ENCODE results near the gene ZNF774. TPM values are rescaled to one million over a fixed set of nuclear protein-coding genes. Genes with fewer than 3 reads are reported as not detected.

Gene ZNF774
- total and polyA plus RNA-seq, 2 of the 8 experiments (the other 6 are each of a cell fraction or from before 2014, with no cell fraction given): 0.82 to 2.6 TPM

DNA sequence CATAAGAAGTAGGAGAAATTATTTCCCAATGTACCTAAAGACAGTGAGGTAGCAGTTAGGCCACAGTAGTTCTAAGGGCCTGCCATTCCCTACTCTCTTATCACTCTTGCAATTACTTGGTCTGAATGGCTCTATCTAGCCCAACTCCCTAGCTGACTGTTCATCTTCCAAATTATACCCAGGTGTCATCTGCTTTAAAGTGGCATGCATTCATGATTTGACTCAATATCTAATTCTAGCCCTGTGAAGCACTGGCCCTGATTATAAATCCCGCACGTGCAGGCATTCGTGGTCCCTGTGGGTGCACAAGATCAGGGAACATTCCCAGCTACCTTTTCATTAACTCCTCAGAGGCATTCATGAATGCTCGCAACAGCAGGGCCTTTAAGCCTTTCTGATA lies 43.1 kb upstream of the ZNF774 start:
- H4K91ac ChIP-seq (replicated peaks; ENCODE audit: insufficient read length, low read length): no peak overlapping the region

More for the DNA sequence above, 43.1 kb upstream of the ZNF774 start:
- Histone ChIP-seq H4K20me1 (replicated peaks in 1 of 2; ENCODE audit: control insufficient read depth in 1 of 2, insufficient read depth in 2 of 2, low read length in 2 of 2) (no peaks in the 10 kb centered on the region), H3K18ac (ENCODE audit: extremely low read depth, low read length) (no peak overlapping the region), H2BK5ac (ENCODE audit: low read depth, low read length) (no peak overlapping the region), H3K56ac (replicated peaks; ENCODE audit: insufficient read length, low read depth, low read length) (no peak overlapping the region), H2AFZ (ENCODE audit: low read length) (no peak overlapping the region), H4K8ac (ENCODE audit: extremely low read depth, insufficient read depth, low read length) (no peak overlapping the region), H3K4me3 (ENCODE audit: extremely low read depth in 1 of 4, insufficient read depth in 2 of 4, low read depth in 3 of 4, low read length in 4 of 4) (no peak overlapping the region), H3K23ac (ENCODE audit: insufficient read length) (no peak overlapping the region), H3K4me1 (replicated peaks in 1 of 4; ENCODE audit: control insufficient read depth in 3 of 4, insufficient read depth in 4 of 4, low read length in 3 of 4) (no peaks in the 10 kb centered on the region), H2BK12ac (ENCODE audit: low read depth, low read length) (no peak overlapping the region), H3K36me3 (ENCODE audit: control insufficient read depth in 2 of 4, insufficient read depth in 4 of 4, low read length in 3 of 4) (no peaks in the 10 kb centered on the region; a peak in 1 of 8 replicates), H2BK120ac (replicated peaks; ENCODE audit: low read depth, low read length) (no peak overlapping the region), H3K27me3 (replicated peaks in 1 of 4; ENCODE audit: control insufficient read depth in 3 of 4, extremely low read depth in 1 of 4, insufficient read depth in 3 of 4, low read length in 3 of 4) (no peaks in the 10 kb centered on the region), H2BK15ac (ENCODE audit: low read length) (no peak overlapping the region), H4K5ac (ENCODE audit: insufficient read length, low read depth, low read length) (no peak overlapping the region), H3K4ac (replicated peaks; ENCODE audit: insufficient read length, low read depth, low read length) (no peak overlapping the region), H3K4me2 (ENCODE audit: insufficient read depth in 1 of 2, low read depth in 2 of 2, low read length in 2 of 2) (no peak overlapping the region), H2BK20ac (ENCODE audit: low read length) (no peak overlapping the region), H3K79me1 (ENCODE audit: low read depth, low read length) (no peaks in the 10 kb centered on the region), H3K79me2 (ENCODE audit: control insufficient read depth in 1 of 2, insufficient read depth in 2 of 2, low read length in 2 of 2) (no peaks in the 10 kb centered on the region), H3K14ac (ENCODE audit: insufficient read length) (no peak overlapping the region), H3K23me2 (ENCODE audit: low read depth, low read length) (no peaks in the 10 kb centered on the region; the same call in 1 of the 2 replicates), H3K9ac (replicated peaks in 1 of 4; ENCODE audit: extremely low read depth in 1 of 4, low read depth in 3 of 4, low read length in 3 of 4) (no peak overlapping the region), H3K27ac (ENCODE audit: low read depth, low read length) (no peak overlapping the region), H2AK5ac (ENCODE audit: low read depth, low read length) (0 out of 2 replicates have a peak overlapping the region, but pooled peaks have one; percentile 24), H3K9me3 (ENCODE audit: insufficient read depth in 2 of 2, low read depth in 1 of 2, low read length in 1 of 2) (no peaks in the 10 kb centered on the region)
- FAIRE-seq (no peak), DNase-seq (ENCODE audit: low read depth in 1 of 2, low spot score in 2 of 2) (peak in 1 of 2 experiments; percentile 20)
- TF ChIP-seq CBX5 (IDR thresholded peaks at IDR 0.05; ENCODE audit: low read depth, low read length): no peak
- TF ChIP-seq USF2 (IDR thresholded peaks at IDR 0.05; ENCODE audit: low read length): no peak
- ChIA-PET POLR2A (ENCODE audit: partially characterized antibody) (no interaction called here), CTCF (ENCODE audit: partially characterized antibody) (interaction anchor here (0.6 to 3.2 kb wide), 4 partner anchors 8 to 803 kb away, joined by 3 to 21 read pairs (median 8); no protein-coding TSS in a partner anchor)
- WGBS, 2 experiments (ENCODE audit: extremely low coverage in 1 of 2, insufficient coverage in 1 of 2, insufficient read length in 1 of 2, insufficient replicate concordance in 2 of 2, low coverage in 1 of 2, low lambda C conversion rate in 2 of 2, missing lambda C conversion rate in 1 of 2): 87% methylated on average over 4 of the region's 4 CpGs; no CpG with 5 or more reads in 1 of the 2 experiments

Data from H1 (cell line).